ENCODE results near the gene ARHGAP4.

DNA sequence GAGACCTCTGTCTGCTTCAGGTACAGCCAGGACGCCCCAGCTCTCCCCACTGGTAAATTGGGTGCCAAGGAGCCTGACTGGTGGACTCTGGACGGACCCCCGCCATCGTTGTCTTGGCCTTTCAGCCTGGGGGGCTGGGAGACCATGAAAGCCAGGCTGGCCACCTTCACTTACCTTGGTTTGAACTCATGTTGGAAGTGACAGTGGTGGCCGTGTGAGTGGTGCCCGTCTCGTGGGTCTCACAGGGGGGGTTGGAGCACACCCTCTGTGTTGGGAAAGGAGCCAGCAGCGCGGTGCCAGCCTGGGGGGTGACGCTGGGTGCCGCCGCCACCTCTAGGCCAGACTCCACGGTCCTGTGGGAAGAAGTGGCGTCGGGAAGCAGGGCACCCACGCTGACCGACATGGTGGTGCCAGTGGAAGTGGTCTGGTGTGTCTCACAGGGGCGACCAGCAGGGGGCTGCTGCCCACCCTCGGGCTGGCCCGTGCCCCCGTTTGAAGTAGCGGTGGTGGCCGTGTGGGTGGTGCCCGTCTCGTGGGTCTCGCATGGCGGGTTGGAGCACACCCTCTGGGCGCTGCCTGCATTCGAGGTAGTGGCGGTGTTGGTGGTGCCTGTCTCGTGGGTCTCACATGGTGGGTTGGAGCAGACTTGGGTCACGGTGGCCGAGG lies 28.0 kb upstream of the ARHGAP4 start:
- TF ChIP-seq EZH2 (IDR thresholded peaks at IDR 0.05; ENCODE audit: low read depth), result no peak
- TF ChIP-seq, protein P1, sequence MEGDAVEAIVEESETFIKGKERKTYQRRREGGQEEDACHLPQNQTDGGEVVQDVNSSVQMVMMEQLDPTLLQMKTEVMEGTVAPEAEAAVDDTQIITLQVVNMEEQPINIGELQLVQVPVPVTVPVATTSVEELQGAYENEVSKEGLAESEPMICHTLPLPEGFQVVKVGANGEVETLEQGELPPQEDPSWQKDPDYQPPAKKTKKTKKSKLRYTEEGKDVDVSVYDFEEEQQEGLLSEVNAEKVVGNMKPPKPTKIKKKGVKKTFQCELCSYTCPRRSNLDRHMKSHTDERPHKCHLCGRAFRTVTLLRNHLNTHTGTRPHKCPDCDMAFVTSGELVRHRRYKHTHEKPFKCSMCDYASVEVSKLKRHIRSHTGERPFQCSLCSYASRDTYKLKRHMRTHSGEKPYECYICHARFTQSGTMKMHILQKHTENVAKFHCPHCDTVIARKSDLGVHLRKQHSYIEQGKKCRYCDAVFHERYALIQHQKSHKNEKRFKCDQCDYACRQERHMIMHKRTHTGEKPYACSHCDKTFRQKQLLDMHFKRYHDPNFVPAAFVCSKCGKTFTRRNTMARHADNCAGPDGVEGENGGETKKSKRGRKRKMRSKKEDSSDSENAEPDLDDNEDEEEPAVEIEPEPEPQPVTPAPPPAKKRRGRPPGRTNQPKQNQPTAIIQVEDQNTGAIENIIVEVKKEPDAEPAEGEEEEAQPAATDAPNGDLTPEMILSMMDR (conservative IDR thresholded peaks at IDR 0.05), result no peak
